ENCODE results near the gene FAM241B. TPM values are rescaled to one million over a fixed set of nuclear protein-coding genes. Genes with fewer than 3 reads are reported as not detected.

Gene FAM241B
- total RNA-seq, 1 experiment from 2014 or later = 24.4 TPM

- TF ChIP-seq CDX4 (CRISPR knock-in tag; IDR thresholded peaks at IDR 0.05; ENCODE audit: borderline replicate concordance) (no peak), E2F4 (CRISPR knock-in tag; IDR thresholded peaks at IDR 0.05; ENCODE audit: borderline replicate concordance, low read depth) (no peak), ZNF671 (CRISPR knock-in tag; IDR thresholded peaks at IDR 0.05) (no peak), FOXP1 (CRISPR knock-in tag; IDR thresholded peaks at IDR 0.05; ENCODE audit: borderline replicate concordance) (no peak)
Measured at GRCh38 chr10:69662901-69663300, 32.9 kb downstream of the FAM241B start (continued).

GRCh38 chr10:69663369-69663947, 33.4 kb downstream of the FAM241B start:
- POLR2A ChIA-PET = interaction anchor here (1.2 kb wide), 1 partner anchor 10 kb away, joined by 3 read pairs; no protein-coding TSS in a partner anchor
- Mint-ChIP-seq H3K27me3 (ENCODE audit: low read depth) (peaks cover 9% of the 10 kb centered on the region), H3K9me3 (0 out of 2 replicates have a peak, but pooled peaks cover 3% of the 10 kb centered on the region), H3K36me3 (no peaks in the 10 kb centered on the region), H3K4me3 (no peak overlapping the region), H3K4me1 (peaks cover 27% of the 10 kb centered on the region), H3K27ac (no peak overlapping the region)
- ATAC-seq = peak; percentile 88
- TF ChIP-seq PRDM15 (CRISPR knock-in tag; IDR thresholded peaks at IDR 0.05) (no peak), MAX (CRISPR knock-in tag; IDR thresholded peaks at IDR 0.05) (no peak), MLX (CRISPR knock-in tag; IDR thresholded peaks at IDR 0.05) (no peak), NR2C2 (CRISPR knock-in tag; IDR thresholded peaks at IDR 0.05) (no peak), GABPB1 (CRISPR knock-in tag; IDR thresholded peaks at IDR 0.05) (no peak), RELA (CRISPR knock-in tag; IDR thresholded peaks at IDR 0.05; ENCODE audit: borderline replicate concordance) (no peak)
- CTCF ChIA-PET = interaction anchor here (0.6 to 16.1 kb wide), 48 partner anchors 10 to 660 kb away, joined by 3 to 256 read pairs (median 5); partner anchors contain the start of genes COL13A1, NEUROG3 and TSPAN15
- DNase-seq (ENCODE audit: low spot score) = peak; percentile 63

GRCh38 chr10:69665474-69666320, 35.6 kb downstream of the FAM241B start:
- Mint-ChIP-seq H3K4me3 (no peak overlapping the region), H3K36me3 (no peaks in the 10 kb centered on the region), H3K4me1 (peaks cover 24% of the 10 kb centered on the region), H3K27me3 (ENCODE audit: low read depth) (peaks cover 13% of the 10 kb centered on the region), H3K9me3 (0 out of 2 replicates have a peak, but pooled peaks cover 3% of the 10 kb centered on the region), H3K27ac (no peak overlapping the region)
- DNase-seq (ENCODE audit: low spot score) (no peak), ATAC-seq (no peak)
- ChIA-PET CTCF (interaction anchor here (1.3 to 16.1 kb wide), 5 partner anchors 14 to 149 kb away, joined by 3 to 256 read pairs (median 14); no protein-coding TSS in a partner anchor), POLR2A (no interaction called here)
- TF ChIP-seq TEAD1 (CRISPR knock-in tag; IDR thresholded peaks at IDR 0.05) (no peak), SP1 (CRISPR knock-in tag; conservative IDR thresholded peaks at IDR 0.05) (no peak), CBFB (CRISPR knock-in tag; IDR thresholded peaks at IDR 0.05; ENCODE audit: low read depth) (no peak), USF2 (CRISPR knock-in tag; IDR thresholded peaks at IDR 0.05) (no peak), FOXP4 (CRISPR knock-in tag; IDR thresholded peaks at IDR 0.05) (no peak), E2F4 (CRISPR knock-in tag; IDR thresholded peaks at IDR 0.05; ENCODE audit: borderline replicate concordance, low read depth) (no peak)

All from WTC11 (cell line).